ENCODE measurements around the gene PRDM4.

PRDM4 gene

DNA sequence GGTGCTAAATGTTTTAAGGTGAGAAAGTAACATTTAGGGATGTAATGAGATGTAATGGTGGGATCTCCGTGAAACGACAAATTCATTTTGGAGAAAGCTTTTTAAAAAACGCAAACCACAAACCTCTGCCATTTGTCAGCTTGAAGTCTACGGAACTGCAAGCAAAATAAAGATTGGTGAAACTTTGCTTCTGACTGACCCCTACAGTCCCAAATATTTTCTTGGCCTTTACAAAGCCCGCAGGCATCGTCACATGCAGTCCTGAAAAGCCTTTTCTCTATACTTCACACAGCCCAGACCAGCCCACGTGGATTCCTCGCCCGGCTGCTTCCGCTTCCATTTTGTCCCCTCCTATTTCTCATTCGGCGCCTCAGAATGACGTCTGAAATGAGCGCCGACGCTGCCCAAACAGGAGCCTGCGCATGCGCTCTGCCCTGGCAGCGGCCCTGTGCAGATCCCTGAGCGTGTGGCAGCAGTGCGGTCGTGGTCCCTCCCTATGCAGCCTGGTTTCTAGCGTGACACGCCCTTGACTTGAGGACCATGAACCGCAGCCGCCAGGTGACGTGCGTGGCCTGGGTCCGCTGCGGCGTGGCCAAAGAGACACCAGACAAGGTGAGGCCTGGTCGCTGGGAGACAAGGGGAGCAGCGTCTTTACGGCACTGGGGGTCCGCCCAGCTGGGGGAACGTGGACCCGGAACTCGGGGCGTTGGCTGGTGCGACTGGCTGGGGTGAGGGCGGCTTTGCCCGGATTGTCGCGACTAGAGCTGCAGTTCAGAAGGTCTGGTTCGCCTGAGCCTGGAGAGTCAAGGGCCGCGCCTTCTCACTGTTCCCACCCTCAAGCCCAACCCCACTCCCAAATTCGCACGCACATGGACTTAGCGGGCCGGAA lies 75.3 kb downstream of the PRDM4 start, which contains the start of gene PWP1:
PWP1 (plus strand) TSS at position 440 of the 889 bp plus-strand sequence; CDS start at position 541, 101 bp downstream.
- DNase-seq (ENCODE audit: low spot score), result peak; percentile 98

- peak; percentile 54 for DNase-seq (ENCODE audit: low spot score)
Measured at GRCh38 chr12:107684990-107685359, 76.0 kb downstream of the PRDM4 start.

DNA sequence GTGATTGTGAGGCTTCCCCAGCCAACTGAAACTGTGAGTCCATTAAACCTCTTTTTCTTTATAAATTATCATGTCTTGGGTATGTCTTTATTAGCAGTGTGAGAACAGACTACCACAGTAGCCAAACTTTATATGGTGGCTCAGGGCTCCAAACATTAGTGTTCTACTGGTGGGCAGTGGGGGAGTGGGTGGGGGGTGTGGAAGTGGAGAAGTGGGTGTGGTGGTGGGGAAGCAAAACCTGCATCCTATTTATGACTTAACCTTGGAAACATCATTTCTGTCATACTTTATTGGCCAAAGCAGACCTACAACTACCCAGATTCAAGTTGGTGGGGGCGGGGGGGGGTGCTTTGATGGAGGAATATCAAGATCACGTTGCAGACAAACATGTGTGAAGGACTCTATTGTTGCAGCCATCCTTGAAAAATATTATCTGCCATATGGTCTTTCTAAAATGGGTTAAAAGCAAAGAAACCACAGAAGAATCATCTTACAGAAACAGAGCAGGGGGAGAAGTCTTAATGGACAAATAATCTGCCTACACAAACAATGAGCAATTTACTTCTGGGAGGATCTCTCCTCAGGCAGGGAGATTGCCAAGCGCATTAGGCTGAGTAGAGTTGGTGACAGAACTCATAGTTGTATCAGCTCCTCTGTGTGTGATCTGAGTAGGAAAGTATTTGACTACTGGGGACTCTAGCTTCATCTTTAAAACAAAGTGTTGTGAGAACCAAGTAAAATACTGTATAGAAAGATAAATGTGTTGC lies 76.7 kb downstream of the PRDM4 start:
- peak; percentile 13 for DNase-seq (ENCODE audit: low spot score)
